Measurements from ENCODE around the gene ACSS3. TPM values are rescaled to one million over a fixed set of nuclear protein-coding genes. Genes with fewer than 3 reads are reported as not detected.

Gene ACSS3
- total and polyA plus RNA-seq, 2 of the 8 experiments (the other 6 are each of a cell fraction or from before 2014, with no cell fraction given) = 14.4 to 24.0 TPM

DNA sequence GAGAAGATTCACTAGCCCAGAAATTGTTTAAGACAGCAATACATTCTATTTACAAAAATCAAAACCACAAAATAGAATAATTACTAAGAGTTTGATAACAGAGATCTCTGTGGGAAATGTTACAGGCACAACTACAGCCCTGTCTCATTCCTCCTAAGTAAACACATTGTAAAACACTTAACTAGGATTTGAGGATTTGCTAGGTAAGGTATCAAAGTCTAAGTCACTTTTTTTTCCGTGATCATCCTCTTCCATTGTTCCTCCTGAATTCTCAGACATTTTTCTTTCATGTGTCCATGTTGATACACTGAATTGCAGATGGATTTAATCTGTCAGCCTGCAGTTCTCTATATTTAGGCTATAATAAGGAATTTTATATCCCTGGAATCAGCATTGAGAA lies 127.5 kb downstream of the ACSS3 start:
- H2AFZ ChIP-seq (ENCODE audit: low read length) = no peak overlapping the region
- H3K79me1 ChIP-seq (ENCODE audit: low read depth, low read length) = no peaks in the 10 kb centered on the region
- no peak overlapping the region for H3K56ac ChIP-seq (replicated peaks; ENCODE audit: insufficient read length, low read depth, low read length)
- H3K4ac ChIP-seq (replicated peaks; ENCODE audit: insufficient read length, low read depth, low read length) = no peak overlapping the region
- no peak overlapping the region for H3K14ac ChIP-seq (ENCODE audit: insufficient read length)
- no peaks in the 10 kb centered on the region for H3K79me2 ChIP-seq (ENCODE audit: control insufficient read depth in 1 of 2, insufficient read depth in 2 of 2, low read length in 2 of 2)
- no peaks in the 10 kb centered on the region for H3K9me3 ChIP-seq (ENCODE audit: insufficient read depth in 2 of 2, low read depth in 1 of 2, low read length in 1 of 2)
- H3K23me2 ChIP-seq (ENCODE audit: low read depth, low read length) = no peaks in the 10 kb centered on the region; the same call in 1 of the 2 replicates
- no peak overlapping the region for H2BK5ac ChIP-seq (ENCODE audit: low read depth, low read length)
- peaks cover 2 to 18% (median 12%) of the 10 kb centered on the region in 4 experiments; a peak in 6 of 7 replicates for H3K4me1 ChIP-seq (replicated peaks in 1 of 4; ENCODE audit: control insufficient read depth in 3 of 4, insufficient read depth in 4 of 4, low read length in 3 of 4)
- no peak overlapping the region for H2BK120ac ChIP-seq (replicated peaks; ENCODE audit: low read depth, low read length)
- H3K27me3 ChIP-seq (replicated peaks in 1 of 4; ENCODE audit: control insufficient read depth in 3 of 4, extremely low read depth in 1 of 4, insufficient read depth in 3 of 4, low read length in 3 of 4) = no peaks in the 10 kb centered on the region
- DNase-seq (ENCODE audit: low read depth in 1 of 2, low spot score in 2 of 2) (no peak), FAIRE-seq (no peak)
- H3K36me3 ChIP-seq (ENCODE audit: control insufficient read depth in 2 of 4, insufficient read depth in 4 of 4, low read length in 3 of 4) = no peaks in the 10 kb centered on the region
- H3K4me3 ChIP-seq (ENCODE audit: extremely low read depth in 1 of 4, insufficient read depth in 2 of 4, low read depth in 3 of 4, low read length in 4 of 4) = no peak overlapping the region
- CTCF ChIA-PET (ENCODE audit: partially characterized antibody) = no interaction called here
- H2BK20ac ChIP-seq (ENCODE audit: low read length) = no peak overlapping the region
- POLR2A ChIA-PET (ENCODE audit: partially characterized antibody) = no interaction called here
- H4K5ac ChIP-seq (ENCODE audit: insufficient read length, low read depth, low read length) = no peak overlapping the region
- no peak overlapping the region for H2BK12ac ChIP-seq (ENCODE audit: low read depth, low read length)
- no peak overlapping the region for H4K91ac ChIP-seq (replicated peaks; ENCODE audit: insufficient read length, low read length)
- no peak overlapping the region for H3K18ac ChIP-seq (ENCODE audit: extremely low read depth, low read length)
- 89% methylated on average over 1 of the region's 1 CpG; no CpG with 5 or more reads in 1 of the 2 experiments for WGBS, 2 experiments (ENCODE audit: extremely low coverage in 1 of 2, insufficient coverage in 1 of 2, insufficient read length in 1 of 2, insufficient replicate concordance in 2 of 2, low coverage in 1 of 2, low lambda C conversion rate in 2 of 2, missing lambda C conversion rate in 1 of 2)
- H3K23ac ChIP-seq (ENCODE audit: insufficient read length) = no peak overlapping the region
- H3K9ac ChIP-seq (replicated peaks in 1 of 4; ENCODE audit: extremely low read depth in 1 of 4, low read depth in 3 of 4, low read length in 3 of 4) = no peak overlapping the region
- H4K8ac ChIP-seq (ENCODE audit: extremely low read depth, insufficient read depth, low read length) = no peak overlapping the region
- no peak overlapping the region for H3K4me2 ChIP-seq (ENCODE audit: insufficient read depth in 1 of 2, low read depth in 2 of 2, low read length in 2 of 2)
- H3K27ac ChIP-seq (ENCODE audit: low read depth, low read length) = no peak overlapping the region
- no peak overlapping the region for H2AK5ac ChIP-seq (ENCODE audit: low read depth, low read length)
- no peak overlapping the region for H2BK15ac ChIP-seq (ENCODE audit: low read length)
- no peaks in the 10 kb centered on the region for H4K20me1 ChIP-seq (replicated peaks in 1 of 2; ENCODE audit: control insufficient read depth in 1 of 2, insufficient read depth in 2 of 2, low read length in 2 of 2)
- no peak for TF ChIP-seq CBX8 (IDR thresholded peaks at IDR 0.05; ENCODE audit: borderline replicate concordance, low read depth, low read length)
- no peak for TF ChIP-seq ZNF274 (IDR thresholded peaks at IDR 0.05; ENCODE audit: borderline replicate concordance, extremely low read depth, low read length)
- TF ChIP-seq NANOG (IDR thresholded peaks at IDR 0.05; ENCODE audit: insufficient read depth, low read depth, low read length, poor library complexity, severe bottlenecking) = no peak
- no peak for TF ChIP-seq BCL11A (IDR thresholded peaks at IDR 0.05; ENCODE audit: low read depth in 2 of 2, low read length in 2 of 2)
- TF ChIP-seq GTF2F1 (IDR thresholded peaks at IDR 0.05; ENCODE audit: borderline replicate concordance, low read depth, low read length) = no peak
- TF ChIP-seq, protein P1, sequence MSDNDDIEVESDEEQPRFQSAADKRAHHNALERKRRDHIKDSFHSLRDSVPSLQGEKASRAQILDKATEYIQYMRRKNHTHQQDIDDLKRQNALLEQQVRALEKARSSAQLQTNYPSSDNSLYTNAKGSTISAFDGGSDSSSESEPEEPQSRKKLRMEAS (IDR thresholded peaks at IDR 0.05) = no peak
- no peak for TF ChIP-seq CHD2 (IDR thresholded peaks at IDR 0.05; ENCODE audit: low read length)
- TF ChIP-seq CBX5 (IDR thresholded peaks at IDR 0.05; ENCODE audit: low read depth, low read length) = no peak

Measured in H1 (cell line).